ENCODE data around the gene FAM163B.

DNA sequence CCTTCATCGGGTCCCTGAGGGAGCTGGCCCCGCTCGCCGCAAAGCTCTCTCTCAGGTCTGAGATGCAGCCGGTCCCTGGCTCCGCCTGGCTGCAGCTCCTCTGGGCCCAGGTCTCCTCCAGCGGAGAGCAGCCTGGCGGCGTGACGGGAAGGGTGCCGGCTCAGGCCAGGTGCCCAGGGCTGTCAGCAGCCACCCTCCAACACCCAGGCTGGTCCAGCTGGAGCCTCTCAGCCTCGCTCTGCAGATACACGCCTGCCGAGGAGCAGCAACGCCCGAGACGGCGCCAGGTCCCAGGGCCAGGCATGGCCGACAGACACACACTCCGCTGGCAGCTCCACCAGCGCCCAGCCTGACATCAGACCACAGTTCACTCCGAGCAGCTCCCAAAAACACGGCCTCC, 25.6 kb downstream of the FAM163B start:
- no peak for TF ChIP-seq CTCF (IDR thresholded peaks at IDR 0.05)
- TF ChIP-seq POLR2A (IDR thresholded peaks at IDR 0.05) = no peak
